KBM-7 (cell line): ENCODE results near the gene CTRB1.
"Not testable (repeated sequence)": the region's sequence is repeated elsewhere in the genome, so short reads cannot be mapped to it uniquely, and the experiment has no call there.

Experiments used
- DNase-seq: peaks from one replicate; pipeline ENCODE4 v3.0.0-alpha.2; 2015
- in situ Hi-C: fragments of 300-500 bp; cut with MboI; formaldehyde crosslinking; loops from 2 replicates; pipeline ENCODE4 v1.14.3; 2020; ENCODE audit warnings: low sequenced_read_pairs, low pct_unique_long_range_greater_than_20kb, mixed read lengths

CTRB1 gene

GRCh38 chr16:75236232-75236631, 17.4 kb downstream of the CTRB1 start:
- DNase-seq, result no peak
- in situ Hi-C loops, result no loop called here

- no peak for DNase-seq
- in situ Hi-C loops, result no loop called here
These were observed 18.1 kb downstream of the CTRB1 start for GRCh38 chr16:75236736-75237397.

GRCh38 chr16:75237398-75238131, 18.8 kb downstream of the CTRB1 start:
- in situ Hi-C loops, result no loop called here
- DNase-seq, result no peak

- DNase-seq, result no peak
- in situ Hi-C loops, result no loop called here
These were observed 19.5 kb downstream of the CTRB1 start for GRCh38 chr16:75238132-75238852.

- in situ Hi-C loops, result no loop called here
- no peak for DNase-seq
These were observed 20.2 kb downstream of the CTRB1 start for GRCh38 chr16:75238853-75239541.

- no peak for DNase-seq
- in situ Hi-C loops, result no loop called here
These were observed 20.8 kb downstream of the CTRB1 start for GRCh38 chr16:75239542-75240122.

GRCh38 chr16:75240633-75241032, 21.8 kb downstream of the CTRB1 start:
- in situ Hi-C loops, DNase-seq: not testable (repeated sequence)

GRCh38 chr16:75241412-75241811, 22.6 kb downstream of the CTRB1 start:
- no peak for DNase-seq
- in situ Hi-C loops, result no loop called here

- in situ Hi-C loops, result no loop called here
- no peak for DNase-seq
These were observed 23.2 kb downstream of the CTRB1 start for GRCh38 chr16:75241955-75242354.

- DNase-seq, in situ Hi-C loops: not testable (repeated sequence)
These were observed 23.8 kb downstream of the CTRB1 start for GRCh38 chr16:75242436-75243078.

- DNase-seq, result no peak
- in situ Hi-C loops, result no loop called here
These were observed 25.0 kb downstream of the CTRB1 start for GRCh38 chr16:75243667-75244224.

GRCh38 chr16:75244225-75244809, 25.5 kb downstream of the CTRB1 start:
- in situ Hi-C loops, result no loop called here
- no peak for DNase-seq

- in situ Hi-C loops, result no loop called here
- DNase-seq, result no peak
These were observed 26.3 kb downstream of the CTRB1 start for GRCh38 chr16:75244844-75245758.

GRCh38 chr16:75246504-75247205, 27.9 kb downstream of the CTRB1 start:
- in situ Hi-C loops, result no loop called here
- no peak for DNase-seq

- in situ Hi-C loops, result no loop called here
These were observed 28.5 kb downstream of the CTRB1 start for GRCh38 chr16:75247249-75247648.

GRCh38 chr16:75248142-75248535, 29.4 kb downstream of the CTRB1 start:
- DNase-seq, result no peak
- in situ Hi-C loops, result no loop called here

More at GRCh38 chr16:75247249-75247648, 28.5 kb downstream of the CTRB1 start:
- DNase-seq, result no peak
